PC-3 (cell line): ENCODE measurements around the gene CFL1. TPM values are rescaled to one million over a fixed set of nuclear protein-coding genes. Genes with fewer than 3 reads are reported as not detected.

Source experiments
- ATAC-seq: fragments of 200-7000 bp; cut with Tn5 transposase; 2 replicates; pipeline ENCODE4 v1.9.1; 2020; ENCODE audit warnings: mild to moderate bottlenecking, moderate library complexity
- BruUV-seq: library from RNA; stranded (reverse); fragments of 400-500 nt; replicated peaks from 2 replicates; lab custom pipeline; 2021; lab: Mats Ljungman, UMichigan
- CTCF ChIA-PET: fragments of 300-600 bp; sonication (Branson Sonifier 250); formaldehyde crosslinking; loops from one replicate; lab custom pipeline; 2022; ENCODE audit warnings: antibody characterized with exemption; lab: Charles Lee
- POLR2A ChIA-PET: fragments of 300-600 bp; sonication (Branson Sonifier 250); formaldehyde crosslinking; loops from one replicate; lab custom pipeline; 2022; ENCODE audit warnings: antibody characterized with exemption; ENCODE audit not compliant: unreplicated experiment; lab: Charles Lee
- DNase-seq: peaks from one replicate; pipeline ENCODE4 v3.0.0-alpha.2; 2015
- H2AFZ ChIP-seq: fragments of 300-600 bp; sonication (generic); 2 replicates; pipeline ENCODE4 v1.6.0; 2016; ENCODE audit warnings: antibody characterized with exemption, low read length
- H3F3A ChIP-seq: fragments of 300-600 bp; sonication (generic); one replicate; pipeline ENCODE4 v1.6.0; 2017; ENCODE audit warnings: antibody characterized with exemption, low read length, control low read depth, mild to moderate bottlenecking; ENCODE audit not compliant: unreplicated experiment
- H3K27ac ChIP-seq: fragments of 300-600 bp; sonication (generic); 2 replicates; pipeline ENCODE4 v1.5.1; 2016; ENCODE audit warnings: mild to moderate bottlenecking, low read length
- H3K27me3 ChIP-seq: fragments of 300-600 bp; sonication (generic); 2 replicates; pipeline ENCODE4 v1.6.1; 2016; ENCODE audit warnings: low read length, mixed read lengths
- H3K36me3 ChIP-seq: fragments of 300-600 bp; sonication (generic); 2 replicates; pipeline ENCODE4 v1.6.1; 2016; ENCODE audit warnings: low read depth, mixed run types, low read length, mixed read lengths
- H3K4me1 ChIP-seq: fragments of 300-600 bp; sonication (generic); 2 replicates; pipeline ENCODE4 v1.5.1; 2016; ENCODE audit warnings: low read length; ENCODE audit not compliant: insufficient read depth
- H3K4me2 ChIP-seq: fragments of 300-600 bp; sonication (generic); 2 replicates; pipeline ENCODE4 v1.6.0; 2016; ENCODE audit warnings: low read length
- H3K4me3 ChIP-seq: fragments of 300-600 bp; sonication (generic); 2 replicates; pipeline ENCODE4 v1.5.1; 2016; ENCODE audit warnings: mild to moderate bottlenecking, low read length, mixed read lengths
- H3K79me2 ChIP-seq: fragments of 300-600 bp; sonication (generic); 2 replicates; pipeline ENCODE4 v1.6.1; 2017; ENCODE audit warnings: low read length, mixed read lengths
- H3K9ac ChIP-seq: fragments of 300-600 bp; sonication (generic); 2 replicates; pipeline ENCODE4 v1.6.0; 2016; ENCODE audit warnings: mild to moderate bottlenecking, low read length
- H3K9me2 ChIP-seq: fragments of 300-600 bp; sonication (generic); replicated peaks from 2 replicates; pipeline ENCODE4 v1.6.1; 2016; ENCODE audit warnings: mixed run types, low read length, mixed read lengths
- H3K9me3 ChIP-seq: fragments of 300-600 bp; sonication (generic); 2 replicates; pipeline ENCODE4 v1.6.1; 2016; ENCODE audit warnings: low read length, mixed read lengths
- H4K20me1 ChIP-seq: fragments of 300-600 bp; sonication (generic); 2 replicates; pipeline ENCODE4 v1.6.1; 2016; ENCODE audit warnings: low read length, mixed read lengths
- EZH2 ChIP-seq: fragments of 300-600 bp; sonication (generic); IDR thresholded peaks from one replicate; pipeline ENCODE4 v1.6.1; 2017; ENCODE audit warnings: antibody characterized with exemption, mild to moderate bottlenecking, low read length; ENCODE audit not compliant: unreplicated experiment
- EZH2phosphoT487 ChIP-seq: fragments of 300-600 bp; sonication (generic); IDR thresholded peaks from 2 replicates; pipeline ENCODE4 v1.6.1; 2018; ENCODE audit warnings: mild to moderate bottlenecking, antibody characterized with exemption, low read length, borderline replicate concordance
- intact Hi-C: fragments of 100-400 bp; cut with micrococcal nuclease; formaldehyde crosslinking; loops from 2 replicates; pipeline ENCODE4 v1.9.0; 2023
- total RNA-seq: library from RNA; depleted of rRNA; stranded (reverse); fragments of >200 nt; gene quantifications from 2 replicates; pipeline ENCODE4 v1.2.3, GENCODE V29; 2014
- TF ChIP-seq, protein P1 (sequence below): fragments of 300-600 bp; sonication (generic); conservative IDR thresholded peaks from 2 replicates; pipeline ENCODE4 v1.5.1; 2017; ENCODE audit warnings: antibody characterized with exemption, low read depth, mild to moderate bottlenecking, low read length

Gene CFL1
- total RNA-seq, 1 experiment from 2014 or later: 2,710 TPM

DNA sequence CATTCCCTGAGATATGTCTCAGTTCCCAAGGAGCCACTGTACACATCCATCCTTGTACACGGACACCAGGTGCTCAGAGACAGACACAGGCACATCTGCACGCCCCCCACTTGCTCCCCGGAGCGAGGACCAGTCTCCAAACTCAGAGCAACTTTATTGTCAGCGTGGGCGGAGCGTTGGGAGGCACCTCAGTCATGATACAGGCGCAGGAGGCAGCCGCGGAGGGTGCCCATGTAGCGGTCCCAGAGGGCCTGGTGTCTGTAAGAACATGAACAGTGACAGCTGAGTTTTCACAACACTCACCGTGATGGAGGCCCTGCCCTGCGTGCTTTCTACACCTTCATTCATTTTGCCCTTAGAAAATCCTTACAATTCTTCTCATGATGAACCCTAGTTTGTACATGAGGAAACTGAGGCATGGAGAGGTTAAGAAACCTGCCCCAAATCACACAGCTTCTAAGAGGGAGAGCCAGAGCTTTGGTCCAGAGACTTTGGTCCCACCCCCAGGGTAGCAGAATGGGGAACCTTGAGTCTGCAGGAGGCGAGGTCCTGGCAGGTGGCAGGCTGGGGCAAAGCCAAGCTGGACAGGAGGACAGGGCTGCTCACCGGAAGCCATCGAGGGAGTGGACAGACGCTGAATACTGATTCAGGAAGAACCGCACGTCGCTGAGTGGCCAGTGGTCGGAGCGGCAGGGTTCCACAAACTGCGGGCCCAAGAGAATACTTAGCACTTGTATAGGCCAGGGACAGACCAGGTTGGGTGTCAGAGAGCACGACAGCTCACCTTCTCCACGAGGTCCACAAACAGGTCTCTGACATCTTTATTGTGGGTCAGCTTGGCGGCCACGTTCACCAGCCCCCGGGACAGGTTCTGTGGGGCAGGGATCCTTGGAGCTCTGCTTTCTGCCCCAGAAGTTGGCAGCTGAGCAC lies 26.1 kb upstream of the CFL1 start:
- intact Hi-C loops: loop anchor here (1.0 kb wide), 1 partner anchor 105 kb away; no protein-coding TSS in a partner anchor
- Histone ChIP-seq H4K20me1 (no peaks in the 10 kb centered on the region), H3K79me2 (peaks cover 36% of the 10 kb centered on the region), H3K27me3 (no peaks in the 10 kb centered on the region), H3K9me3 (no peaks in the 10 kb centered on the region), H3F3A (no peaks in the 10 kb centered on the region), H3K4me3 (no peak overlapping the region), H3K4me1 (peaks cover 18% of the 10 kb centered on the region), H3K27ac (no peak overlapping the region), H2AFZ (no peak overlapping the region), H3K36me3 (peaks cover 37% of the 10 kb centered on the region), H3K9me2 (no peaks in the 10 kb centered on the region), H3K4me2 (no peak overlapping the region), H3K9ac (no peak overlapping the region)
- POLR2A ChIA-PET: no interaction called here
- TF ChIP-seq EZH2 (no peak), EZH2phosphoT487 (no peak)
- TF ChIP-seq, protein P1, sequence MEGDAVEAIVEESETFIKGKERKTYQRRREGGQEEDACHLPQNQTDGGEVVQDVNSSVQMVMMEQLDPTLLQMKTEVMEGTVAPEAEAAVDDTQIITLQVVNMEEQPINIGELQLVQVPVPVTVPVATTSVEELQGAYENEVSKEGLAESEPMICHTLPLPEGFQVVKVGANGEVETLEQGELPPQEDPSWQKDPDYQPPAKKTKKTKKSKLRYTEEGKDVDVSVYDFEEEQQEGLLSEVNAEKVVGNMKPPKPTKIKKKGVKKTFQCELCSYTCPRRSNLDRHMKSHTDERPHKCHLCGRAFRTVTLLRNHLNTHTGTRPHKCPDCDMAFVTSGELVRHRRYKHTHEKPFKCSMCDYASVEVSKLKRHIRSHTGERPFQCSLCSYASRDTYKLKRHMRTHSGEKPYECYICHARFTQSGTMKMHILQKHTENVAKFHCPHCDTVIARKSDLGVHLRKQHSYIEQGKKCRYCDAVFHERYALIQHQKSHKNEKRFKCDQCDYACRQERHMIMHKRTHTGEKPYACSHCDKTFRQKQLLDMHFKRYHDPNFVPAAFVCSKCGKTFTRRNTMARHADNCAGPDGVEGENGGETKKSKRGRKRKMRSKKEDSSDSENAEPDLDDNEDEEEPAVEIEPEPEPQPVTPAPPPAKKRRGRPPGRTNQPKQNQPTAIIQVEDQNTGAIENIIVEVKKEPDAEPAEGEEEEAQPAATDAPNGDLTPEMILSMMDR: no peak
- no peak for ATAC-seq
- CTCF ChIA-PET: interaction anchor here (0.6 to 2.0 kb wide), 7 partner anchors 18 to 386 kb away, joined by 4 to 14 read pairs (median 6); partner anchors contain the start of gene MUS81
- no TSS peak for BruUV-seq
- DNase-seq: no peak

DNA sequence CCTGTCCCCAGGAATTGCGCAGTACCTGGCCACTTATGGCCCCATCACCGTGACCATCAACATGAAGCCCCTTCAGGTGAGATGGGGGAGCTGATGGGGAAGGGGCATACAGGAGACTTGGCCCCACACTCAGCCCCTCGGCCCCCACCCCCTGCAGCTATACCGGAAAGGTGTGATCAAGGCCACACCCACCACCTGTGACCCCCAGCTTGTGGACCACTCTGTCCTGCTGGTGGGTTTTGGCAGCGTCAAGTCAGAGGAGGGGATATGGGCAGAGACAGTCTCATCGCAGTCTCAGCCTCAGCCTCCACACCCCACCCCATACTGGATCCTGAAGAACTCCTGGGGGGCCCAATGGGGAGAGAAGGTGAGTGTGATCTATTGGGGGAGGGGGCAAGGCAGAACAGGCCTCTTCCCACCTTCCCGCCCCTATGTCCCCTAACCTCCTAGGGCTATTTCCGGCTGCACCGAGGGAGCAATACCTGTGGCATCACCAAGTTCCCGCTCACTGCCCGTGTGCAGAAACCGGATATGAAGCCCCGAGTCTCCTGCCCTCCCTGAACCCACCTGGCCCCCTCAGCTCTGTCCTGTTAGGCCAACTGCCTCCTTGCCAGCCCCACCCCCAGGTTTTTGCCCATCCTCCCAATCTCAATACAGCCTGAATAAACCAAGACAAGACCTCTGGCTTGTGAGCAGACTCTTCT lies 25.2 kb upstream of the CFL1 start:
- ChIA-PET CTCF (no interaction called here), POLR2A (no interaction called here)
- Histone ChIP-seq H4K20me1 (no peaks in the 10 kb centered on the region), H3K9ac (no peak overlapping the region), H3K9me3 (no peaks in the 10 kb centered on the region), H3K36me3 (peaks cover 37% of the 10 kb centered on the region), H3K79me2 (peaks cover 36% of the 10 kb centered on the region), H3K9me2 (no peaks in the 10 kb centered on the region), H2AFZ (no peak overlapping the region), H3K27me3 (no peaks in the 10 kb centered on the region), H3K4me3 (no peak overlapping the region), H3F3A (no peaks in the 10 kb centered on the region), H3K4me2 (no peak overlapping the region), H3K27ac (no peak overlapping the region), H3K4me1 (peaks cover 13% of the 10 kb centered on the region)
- ATAC-seq: no peak
- TF ChIP-seq EZH2 (no peak), EZH2phosphoT487 (no peak)
- TF ChIP-seq, protein P1: no peak
- DNase-seq: no peak
- BruUV-seq: no TSS peak
- intact Hi-C loops: no loop called here
